NCI-H510A treated with DMSO at 0.1 percent for 48 hours (cell line): ENCODE data around the gene IZUMO4.

ENCODE experiments used
- DNase-seq: peaks from one replicate; lab custom pipeline; 2025; lab: John Stamatoyannopoulos, UW

The IZUMO4 gene

GRCh38 chr19:2059422-2060201 is 37.1 kb upstream of the IZUMO4 start:
- peak; percentile 74 for DNase-seq

- DNase-seq, result no peak
Measured at GRCh38 chr19:2060884-2061494, 35.7 kb upstream of the IZUMO4 start.

- peak; percentile 93 for DNase-seq
Measured at GRCh38 chr19:2061495-2062388, 35.0 kb upstream of the IZUMO4 start.

GRCh38 chr19:2062389-2062729 is 34.4 kb upstream of the IZUMO4 start:
- DNase-seq, result no peak

- no peak for DNase-seq
Measured at GRCh38 chr19:2062770-2063169, 33.9 kb upstream of the IZUMO4 start.

GRCh38 chr19:2063824-2064223 is 32.9 kb upstream of the IZUMO4 start:
- DNase-seq, result no peak

- no peak for DNase-seq
Measured at GRCh38 chr19:2064395-2064787, 32.3 kb upstream of the IZUMO4 start.

GRCh38 chr19:2064788-2065524 is 31.8 kb upstream of the IZUMO4 start:
- DNase-seq, result no peak

- DNase-seq, result no peak
Measured at GRCh38 chr19:2070436-2070827, 26.3 kb upstream of the IZUMO4 start.

GRCh38 chr19:2070986-2071673 is 25.6 kb upstream of the IZUMO4 start:
- DNase-seq, result no peak

- no peak for DNase-seq
Measured at GRCh38 chr19:2072757-2073551, 23.8 kb upstream of the IZUMO4 start.

- no peak for DNase-seq
Measured at GRCh38 chr19:2076526-2076944, 20.2 kb upstream of the IZUMO4 start.

- DNase-seq, result no peak
Measured at GRCh38 chr19:2077398-2077797, 19.3 kb upstream of the IZUMO4 start.

GRCh38 chr19:2077833-2078619 is 18.7 kb upstream of the IZUMO4 start:
- no peak for DNase-seq

- DNase-seq, result no peak
Measured at GRCh38 chr19:2079076-2079864, 17.4 kb upstream of the IZUMO4 start.

- no peak for DNase-seq
Measured at GRCh38 chr19:2079865-2080301, 16.8 kb upstream of the IZUMO4 start.

GRCh38 chr19:2080336-2080988 is 16.3 kb upstream of the IZUMO4 start:
- DNase-seq, result no peak
